HG02763 (cell line): Measurements from ENCODE around the gene RNF26.

Experiments used
- ATAC-seq: cut with Tn5 transposase; IDR thresholded peaks from one replicate; pipeline ENCODE4 v1.9.1; 2021; ENCODE audit warnings: mild to moderate bottlenecking, moderate library complexity; ENCODE audit not compliant: unreplicated experiment

Gene RNF26

GRCh38 chr11:119347940-119348605, 13.7 kb downstream of the RNF26 start:
- ATAC-seq = no peak

- ATAC-seq = no peak
Observed at GRCh38 chr11:119350302-119350701, 16.0 kb downstream of the RNF26 start.

- ATAC-seq = no peak
Observed at GRCh38 chr11:119351232-119351631, 16.9 kb downstream of the RNF26 start.

GRCh38 chr11:119352857-119353260, 18.5 kb downstream of the RNF26 start:
- no peak for ATAC-seq

GRCh38 chr11:119355091-119355843, 20.9 kb downstream of the RNF26 start:
- no peak for ATAC-seq

GRCh38 chr11:119356349-119357031, 22.2 kb downstream of the RNF26 start:
- ATAC-seq = peak; percentile 71

GRCh38 chr11:119357074-119357473, 22.7 kb downstream of the RNF26 start:
- no peak for ATAC-seq

DNA sequence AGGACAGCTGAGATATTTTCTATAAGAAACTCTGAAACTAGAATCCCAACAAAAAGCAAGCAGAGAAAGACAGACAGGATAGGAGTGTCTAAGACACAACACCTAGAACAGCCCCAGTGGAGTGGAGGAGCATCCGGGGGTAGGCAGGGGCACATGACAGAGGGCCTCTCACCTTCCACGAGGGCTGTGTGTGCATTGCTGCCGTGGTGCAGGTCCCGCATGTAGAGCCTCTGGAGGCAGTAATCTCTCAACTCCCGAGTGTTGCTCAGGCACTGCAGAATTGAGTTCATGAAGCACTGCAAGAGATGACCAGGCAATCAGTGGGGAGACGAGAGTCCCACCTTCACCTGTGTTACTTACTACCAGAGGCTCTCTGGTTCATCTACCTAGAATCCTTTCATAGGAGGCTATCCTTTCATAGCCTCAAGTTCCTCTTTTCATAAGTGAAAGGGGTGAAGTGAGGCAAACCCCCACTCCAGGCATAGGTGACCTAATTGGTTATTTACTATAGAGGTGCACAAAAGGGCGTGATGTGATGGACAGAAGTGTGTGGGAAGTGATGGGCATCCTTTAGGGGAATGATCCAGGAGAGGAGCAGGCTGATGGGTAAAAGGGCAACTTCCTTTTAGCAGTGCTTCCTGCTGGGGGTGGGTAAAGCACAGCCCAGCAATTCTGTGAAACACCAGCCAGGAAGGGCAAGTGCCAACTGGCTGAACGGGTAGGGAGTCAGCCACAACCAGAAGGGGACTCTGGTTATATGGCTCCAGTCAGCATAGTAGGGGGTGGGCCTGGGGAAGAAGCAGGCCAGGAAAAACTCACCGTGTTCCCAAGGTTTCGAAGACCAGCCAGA, 25.3 kb downstream of the RNF26 start:
- ATAC-seq = no peak

DNA sequence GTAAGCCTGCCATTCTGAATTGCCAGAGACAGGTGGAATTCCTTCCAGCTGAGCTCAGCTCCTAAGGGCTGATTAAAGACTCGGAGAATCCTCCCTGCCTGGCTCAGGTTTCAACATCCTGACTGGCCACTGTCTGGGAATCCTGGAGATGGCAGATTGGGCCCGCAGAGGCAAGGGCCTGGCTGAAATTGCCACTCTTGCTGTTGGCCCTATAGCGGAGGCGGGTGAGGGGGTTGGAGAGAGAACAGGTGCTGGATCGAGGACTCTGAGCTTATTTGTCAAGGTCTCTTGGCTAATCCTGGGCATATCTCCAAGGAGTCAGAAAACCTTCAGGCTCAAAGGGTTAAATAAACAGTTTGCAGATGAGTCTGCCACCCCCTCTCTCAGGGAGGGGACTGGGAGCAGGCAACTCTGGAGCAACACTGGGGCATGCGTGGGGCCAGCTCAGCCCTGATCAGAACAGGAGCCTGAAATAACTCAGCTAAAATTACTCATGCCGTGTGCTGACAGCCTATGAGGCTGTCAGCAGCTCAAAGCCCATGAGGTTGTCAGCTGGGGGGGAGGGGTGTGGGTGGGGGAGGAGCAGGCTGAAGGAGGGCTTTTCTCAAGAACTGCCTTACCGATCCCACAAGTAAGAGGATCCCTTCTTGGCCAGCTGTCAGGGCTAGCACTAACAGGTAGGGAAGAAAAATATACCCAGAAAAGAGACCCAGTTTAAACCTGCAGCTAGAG, 26.9 kb downstream of the RNF26 start:
- ATAC-seq = no peak

DNA sequence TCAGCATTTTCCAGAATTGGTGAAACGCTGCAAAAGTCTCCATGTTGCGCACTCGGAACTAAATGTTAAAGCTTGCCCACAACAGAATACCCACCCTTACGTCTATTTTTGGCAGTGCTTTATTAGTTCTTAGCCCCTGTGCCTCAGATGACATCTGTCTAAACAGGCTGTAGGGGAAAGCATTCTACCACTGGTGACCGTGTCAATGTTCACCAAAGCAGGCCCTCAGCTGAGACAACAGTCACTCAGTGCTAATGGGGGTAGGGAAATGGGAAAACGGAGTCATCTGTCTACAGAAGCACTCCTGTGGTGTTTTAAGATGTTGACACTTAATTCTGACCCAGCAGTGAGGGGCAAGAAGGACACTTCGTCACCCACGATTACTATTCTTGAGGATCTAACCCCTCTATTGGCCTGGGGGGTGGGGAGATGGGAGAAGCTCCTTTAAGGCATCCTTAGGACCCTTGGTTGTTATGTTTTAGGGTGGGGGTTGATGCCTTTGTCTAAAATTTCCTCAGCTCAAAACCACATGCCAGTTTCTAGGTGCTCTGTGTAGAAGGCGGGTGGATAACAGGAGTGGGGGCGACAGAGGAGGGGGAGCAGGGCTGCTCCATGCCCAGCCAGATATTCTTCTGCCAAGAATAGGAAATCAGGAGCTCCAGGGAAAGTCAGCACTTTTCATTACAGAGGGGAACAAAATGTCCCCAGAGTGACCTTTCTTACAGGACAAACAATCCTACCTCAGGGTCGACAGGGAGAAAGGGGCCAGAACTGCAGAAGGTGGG, 27.8 kb downstream of the RNF26 start:
- no peak for ATAC-seq

GRCh38 chr11:119362741-119363080, 28.4 kb downstream of the RNF26 start:
- no peak for ATAC-seq

GRCh38 chr11:119363081-119363850, 28.9 kb downstream of the RNF26 start:
- ATAC-seq = no peak

DNA sequence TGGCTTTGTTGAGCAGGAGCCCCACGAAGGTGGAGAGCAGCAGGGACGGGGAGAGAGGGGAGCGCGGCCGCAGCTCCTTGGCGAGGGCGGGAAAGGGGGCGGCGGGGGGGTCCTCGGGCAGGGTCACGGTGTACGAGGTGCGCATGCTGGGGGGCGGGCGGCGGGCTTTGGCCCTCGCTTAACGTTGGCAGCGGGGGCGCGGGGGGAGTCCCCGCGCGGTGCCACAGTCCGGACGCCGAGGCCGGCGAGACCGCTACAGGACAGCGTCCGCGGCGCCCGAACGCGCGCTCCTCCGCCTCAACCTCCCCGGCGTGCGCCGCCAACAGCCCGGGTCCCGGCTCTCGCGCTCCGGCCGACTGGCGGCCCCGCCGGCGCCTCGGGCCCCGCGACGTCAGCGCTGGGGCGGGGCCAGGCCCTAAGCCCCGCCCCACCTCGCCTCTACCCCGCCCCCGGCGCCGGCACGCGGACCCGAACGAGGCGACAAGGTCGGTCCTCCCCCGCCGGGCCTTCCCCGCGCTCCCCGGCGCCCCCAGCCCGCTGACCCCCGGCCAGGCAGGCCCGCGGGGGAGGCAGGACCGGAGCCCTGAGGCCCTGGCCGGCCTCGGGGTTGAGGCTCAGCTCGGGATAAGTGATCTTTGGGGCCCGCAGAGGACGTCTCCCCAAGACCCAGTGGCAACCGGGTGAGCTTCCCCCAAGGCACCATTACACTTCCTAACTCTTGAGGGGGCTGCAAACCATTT, 29.7 kb downstream of the RNF26 start:
- ATAC-seq = no peak

DNA sequence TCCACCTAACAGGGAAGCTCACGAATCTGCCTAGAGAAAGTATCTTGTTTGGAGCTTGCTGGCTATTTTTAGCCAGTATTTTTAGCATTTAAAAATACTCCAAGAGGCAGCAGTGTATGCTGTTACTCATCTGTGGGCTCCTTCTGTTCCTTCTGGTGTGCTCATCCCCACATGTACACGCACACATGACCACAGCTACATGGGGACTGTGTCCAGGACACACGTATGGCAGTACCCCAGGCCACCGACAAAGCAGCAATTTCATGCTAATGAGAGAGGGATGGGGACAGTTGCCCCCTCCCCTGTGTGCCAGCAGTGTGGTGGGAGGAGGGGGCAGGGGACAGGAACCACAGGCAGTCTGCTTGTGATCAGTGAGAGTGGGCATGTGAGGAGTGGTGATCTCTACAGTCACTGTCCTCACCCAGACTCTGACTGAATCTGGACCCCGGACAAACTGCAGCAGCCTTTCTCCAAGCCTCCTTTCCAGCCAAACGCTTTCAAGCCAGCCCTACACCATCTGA, 30.8 kb downstream of the RNF26 start:
- no peak for ATAC-seq

GRCh38 chr11:119366690-119367620, 32.6 kb downstream of the RNF26 start:
- no peak for ATAC-seq

DNA sequence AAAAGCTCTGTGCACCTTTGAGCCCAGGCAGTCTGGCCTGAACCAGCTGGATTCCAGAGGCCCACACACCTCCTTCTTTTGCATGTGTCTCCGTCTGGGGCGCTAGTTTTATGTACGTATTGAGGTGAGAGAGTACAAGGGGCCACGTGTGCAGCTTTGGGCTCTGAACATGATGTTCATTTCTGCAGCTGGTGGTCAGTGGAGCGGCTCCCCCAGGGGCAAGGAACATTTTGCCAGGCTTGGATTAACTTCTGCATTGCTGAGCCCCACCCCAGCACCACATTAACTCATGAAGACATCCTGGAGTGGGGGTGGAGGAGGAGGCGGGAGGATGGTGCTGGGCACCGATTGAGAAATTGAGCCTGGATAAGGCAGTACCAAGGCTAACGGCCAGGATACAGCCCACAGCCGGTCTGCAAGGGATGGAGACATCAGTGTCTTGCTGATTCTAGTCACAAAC, 33.4 kb downstream of the RNF26 start:
- no peak for ATAC-seq
